Neural cell (in vitro differentiated cells): Measurements from ENCODE around the gene SHMT2.

Source experiments
- CTCF ChIP-seq: fragments of 450-650 bp; IDR thresholded peaks from 2 replicates; pipeline ENCODE4 v1.5.1; 2014; ENCODE audit warnings: antibody characterized with exemption, mild to moderate bottlenecking, moderate library complexity; ENCODE audit not compliant: poor library complexity, severe bottlenecking
- EP300 ChIP-seq: fragments of 450-650 bp; conservative IDR thresholded peaks from 2 replicates; pipeline ENCODE4 v1.6.1; 2014; ENCODE audit warnings: antibody characterized with exemption, mild to moderate bottlenecking, moderate library complexity; ENCODE audit not compliant: poor library complexity, severe bottlenecking
- EZH2 ChIP-seq: fragments of 200-600, 300-800 bp; shearing (Covaris generic), sonication (generic); IDR thresholded peaks from 2 replicates; pipeline ENCODE4 v1.6.1; 2014; ENCODE audit warnings: antibody characterized with exemption, low read length, borderline replicate concordance, mild to moderate bottlenecking; ENCODE audit not compliant: insufficient read depth, poor library complexity, severe bottlenecking
- MXI1 ChIP-seq: fragments of 450-650 bp; conservative IDR thresholded peaks from 2 replicates; pipeline ENCODE4 v1.6.1; 2014; ENCODE audit warnings: antibody characterized with exemption, mild to moderate bottlenecking; ENCODE audit not compliant: poor library complexity, severe bottlenecking
- POLR2AphosphoS5 ChIP-seq: IDR thresholded peaks from 2 replicates; pipeline ENCODE4 v1.6.1; 2012
- REST ChIP-seq: IDR thresholded peaks from 2 replicates; pipeline ENCODE4 v1.6.1; 2012; ENCODE audit warnings: borderline replicate concordance
- SMC3 ChIP-seq: fragments of 450-650 bp; conservative IDR thresholded peaks from 2 replicates; pipeline ENCODE4 v1.6.1; 2014; ENCODE audit warnings: antibody characterized with exemption, mild to moderate bottlenecking, moderate library complexity; ENCODE audit not compliant: poor library complexity
- TAF1 ChIP-seq: IDR thresholded peaks from 2 replicates; pipeline ENCODE4 v1.6.1; 2012; ENCODE audit warnings: low read depth

GRCh38 chr12:57188090-57188425 lies 41.5 kb upstream of the SHMT2 start:
- no peak for TF ChIP-seq POLR2AphosphoS5
- no peak for TF ChIP-seq CTCF
- TF ChIP-seq EZH2 = no peak
- no peak for TF ChIP-seq EP300
- TF ChIP-seq TAF1 = no peak
- no peak for TF ChIP-seq REST
- no peak for TF ChIP-seq SMC3
- TF ChIP-seq MXI1 = no peak
